Vagina (tissue), 2 donors: ENCODE results near the gene PPFIA4. TPM values are rescaled to one million over a fixed set of nuclear protein-coding genes. Genes with fewer than 3 reads are reported as not detected.
"Not testable (repeated sequence)": the region's sequence is repeated elsewhere in the genome, so short reads cannot be mapped to it uniquely, and the experiment has no call there.

ENCODE experiments used
- DNase-seq, 2 donors: peaks; one replicate each; pipeline ENCODE4 v3.0.0-alpha.2; 2017; ENCODE audit errors: extremely low spot score in 2 of 2
- H3K27ac ChIP-seq: fragments of 200-600 bp; sonication (generic); one replicate; pipeline ENCODE4 v1.5.1; 2019
- H3K27me3 ChIP-seq: fragments of 200-600 bp; sonication (generic); one replicate; pipeline ENCODE4 v1.5.1; 2019
- H3K36me3 ChIP-seq, 2 donors: fragments of 200-600 bp; sonication (generic); one replicate each; pipeline ENCODE4 v1.5.1; 2017 to 2019
- H3K4me1 ChIP-seq: fragments of 200-600 bp; sonication (generic); one replicate; pipeline ENCODE4 v1.5.1; 2019
- H3K4me3 ChIP-seq, 2 donors: fragments of 200-600 bp; sonication (generic); 1 replicate in 1 of 2; 2 replicates in 1 of 2; pipeline ENCODE4 v1.5.1; 2016 to 2019
- H3K9me3 ChIP-seq: fragments of 200-600 bp; sonication (generic); one replicate; pipeline ENCODE4 v1.5.1; 2019
- POLR2A ChIP-seq, 2 donors: fragments of 450-650 bp; IDR thresholded peaks; one replicate each; pipeline ENCODE4 v1.6.1; 2017; ENCODE audit warnings: antibody characterized with exemption in 2 of 2, mild to moderate bottlenecking in 2 of 2, moderate library complexity in 2 of 2
- POLR2AphosphoS5 ChIP-seq, 2 donors: sonication (generic); formaldehyde crosslinking; IDR thresholded peaks; one replicate each; pipeline ENCODE4 v1.9.0; 2017; ENCODE audit warnings: antibody characterized with exemption in 2 of 2, mild to moderate bottlenecking in 2 of 2, low read depth in 1 of 2; ENCODE audit not compliant: insufficient read depth in 1 of 2
- intact Hi-C: fragments of 100-400 bp; cut with DNase I; formaldehyde crosslinking; loops from one replicate; pipeline ENCODE4 v1.15.1; 2023
- total RNA-seq: library from RNA; depleted of rRNA; stranded (reverse); fragments of >200 nt; gene quantifications from one replicate; pipeline ENCODE4 v1.2.3, GENCODE V29; 2016
- TF ChIP-seq, protein P1 (sequence below), 3 experiments: fragments of 450-650 bp in 2 of 3; fragments of 200-600 bp in 1 of 3; sonication (generic) in 1 of 3; IDR thresholded peaks; one replicate each; pipeline ENCODE4 v1.5.1; 2017 to 2019; ENCODE audit warnings: antibody characterized with exemption in 3 of 3, mild to moderate bottlenecking in 2 of 3, moderate library complexity in 2 of 3

PPFIA4 gene
- total RNA-seq, 1 donor from 2014 or later = 11.5 TPM

GRCh38 chr1:203006948-203007871 lies 19.1 kb upstream of the PPFIA4 start, which contains the start of gene TMEM183A:
Gene TMEM183A, plus strand, starts transcription at chr1:203007374. Its CDS starts 92 bp downstream, at chr1:203007466.
- TF ChIP-seq, protein P1, sequence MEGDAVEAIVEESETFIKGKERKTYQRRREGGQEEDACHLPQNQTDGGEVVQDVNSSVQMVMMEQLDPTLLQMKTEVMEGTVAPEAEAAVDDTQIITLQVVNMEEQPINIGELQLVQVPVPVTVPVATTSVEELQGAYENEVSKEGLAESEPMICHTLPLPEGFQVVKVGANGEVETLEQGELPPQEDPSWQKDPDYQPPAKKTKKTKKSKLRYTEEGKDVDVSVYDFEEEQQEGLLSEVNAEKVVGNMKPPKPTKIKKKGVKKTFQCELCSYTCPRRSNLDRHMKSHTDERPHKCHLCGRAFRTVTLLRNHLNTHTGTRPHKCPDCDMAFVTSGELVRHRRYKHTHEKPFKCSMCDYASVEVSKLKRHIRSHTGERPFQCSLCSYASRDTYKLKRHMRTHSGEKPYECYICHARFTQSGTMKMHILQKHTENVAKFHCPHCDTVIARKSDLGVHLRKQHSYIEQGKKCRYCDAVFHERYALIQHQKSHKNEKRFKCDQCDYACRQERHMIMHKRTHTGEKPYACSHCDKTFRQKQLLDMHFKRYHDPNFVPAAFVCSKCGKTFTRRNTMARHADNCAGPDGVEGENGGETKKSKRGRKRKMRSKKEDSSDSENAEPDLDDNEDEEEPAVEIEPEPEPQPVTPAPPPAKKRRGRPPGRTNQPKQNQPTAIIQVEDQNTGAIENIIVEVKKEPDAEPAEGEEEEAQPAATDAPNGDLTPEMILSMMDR (IDR thresholded peaks at IDR 0.05) = no peak
- TF ChIP-seq POLR2AphosphoS5 (IDR thresholded peaks at IDR 0.05; ENCODE audit: insufficient read depth in 1 of 2, low read depth in 1 of 2) (peak; percentile 92 to 93), POLR2A (IDR thresholded peaks at IDR 0.05) (peak in 1 of 2 donors; percentile 79)
- Histone ChIP-seq H3K27me3 (no peaks in the 10 kb centered on the region), H3K9me3 (no peaks in the 10 kb centered on the region), H3K4me1 (peaks cover 29% of the 10 kb centered on the region), H3K27ac (peak within 1 kb of the TSS; percentile 87), H3K4me3 (peak within 1 kb of the TSS; percentile 80 to 89), H3K36me3 (peaks cover 0 to 29% of the 10 kb centered on the region in 2 donors)
- peak in 1 of 2 donors; percentile 96 for DNase-seq
- intact Hi-C loops = no loop called here

DNA sequence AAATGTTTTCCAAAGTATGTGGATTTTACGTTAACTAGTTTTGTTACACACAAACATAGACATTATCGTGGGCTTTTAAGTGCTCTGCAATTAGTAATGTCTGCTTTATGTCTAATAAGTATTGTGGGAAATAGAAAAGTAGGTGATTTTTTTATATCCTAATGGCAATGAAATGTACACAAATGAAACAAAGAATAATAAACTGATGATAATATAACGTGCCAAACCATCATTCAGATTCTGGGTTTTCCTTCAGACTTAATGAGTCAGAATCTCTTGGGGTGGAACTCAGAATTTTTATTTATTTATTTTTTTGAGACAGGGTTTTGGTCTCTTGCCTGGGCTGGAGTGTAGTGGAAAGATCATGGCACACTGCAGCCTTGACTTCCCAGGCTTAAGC lies 17.1 kb upstream of the PPFIA4 start:
- no peaks in the 10 kb centered on the region for H3K9me3 ChIP-seq
- H3K27me3 ChIP-seq = no peaks in the 10 kb centered on the region
- no peak overlapping the region for H3K27ac ChIP-seq
- peaks cover 29% of the 10 kb centered on the region for H3K4me1 ChIP-seq
- no peak for TF ChIP-seq POLR2A (IDR thresholded peaks at IDR 0.05)
- DNase-seq = no peak
- H3K4me3 ChIP-seq = no peak overlapping the region
- intact Hi-C loops = no loop called here
- H3K36me3 ChIP-seq = peaks cover 0 to 49% of the 10 kb centered on the region in 2 donors

DNA sequence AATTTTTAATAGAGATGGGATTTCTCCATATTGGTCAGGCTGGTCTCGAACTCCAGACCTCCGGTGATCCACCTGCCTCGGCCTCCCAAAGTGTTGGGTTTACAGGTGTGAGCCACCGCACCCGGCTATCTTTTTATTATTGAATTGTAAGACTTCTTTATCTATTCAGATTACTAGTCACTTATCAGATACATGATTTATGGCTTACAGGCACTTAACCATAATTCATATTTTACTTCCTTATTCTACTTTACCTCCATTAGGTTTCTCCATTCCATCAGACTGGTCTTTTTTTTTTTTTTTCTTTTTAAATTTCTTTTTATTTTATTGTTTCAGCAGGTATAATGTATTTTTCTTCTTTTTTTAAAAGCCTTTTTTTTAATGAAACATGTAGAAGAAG lies 14.7 kb upstream of the PPFIA4 start:
- DNase-seq = no peak
- H3K36me3 ChIP-seq = peaks cover 0 to 71% of the 10 kb centered on the region in 2 donors
- H3K27ac ChIP-seq = no peak overlapping the region
- TF ChIP-seq, protein P1 (IDR thresholded peaks at IDR 0.05) = no peak
- TF ChIP-seq POLR2A (IDR thresholded peaks at IDR 0.05) (no peak), POLR2AphosphoS5 (IDR thresholded peaks at IDR 0.05; ENCODE audit: insufficient read depth in 1 of 2, low read depth in 1 of 2) (no peak)
- H3K9me3 ChIP-seq = no peaks in the 10 kb centered on the region
- no peaks in the 10 kb centered on the region for H3K27me3 ChIP-seq
- no peak overlapping the region for H3K4me3 ChIP-seq
- H3K4me1 ChIP-seq = peaks cover 24% of the 10 kb centered on the region
- intact Hi-C loops = no loop called here

GRCh38 chr1:203017061-203017460 lies 9.2 kb upstream of the PPFIA4 start:
- H3K4me1 ChIP-seq = no peaks in the 10 kb centered on the region
- TF ChIP-seq POLR2AphosphoS5 (IDR thresholded peaks at IDR 0.05; ENCODE audit: insufficient read depth in 1 of 2, low read depth in 1 of 2) (no peak), POLR2A (IDR thresholded peaks at IDR 0.05) (no peak)
- TF ChIP-seq, protein P1 (IDR thresholded peaks at IDR 0.05) = no peak
- H3K27ac ChIP-seq = no peak overlapping the region
- intact Hi-C loops = no loop called here
- H3K36me3 ChIP-seq = peaks cover 0 to 92% of the 10 kb centered on the region in 2 donors
- H3K27me3 ChIP-seq = no peaks in the 10 kb centered on the region
- no peaks in the 10 kb centered on the region for H3K9me3 ChIP-seq
- H3K4me3 ChIP-seq = no peak overlapping the region
- no peak for DNase-seq

GRCh38 chr1:203017692-203018091 lies 8.6 kb upstream of the PPFIA4 start:
- no peak overlapping the region for H3K27ac ChIP-seq
- no peaks in the 10 kb centered on the region for H3K4me1 ChIP-seq
- H3K4me3 ChIP-seq = no peak overlapping the region
- no peaks in the 10 kb centered on the region for H3K9me3 ChIP-seq
- H3K36me3 ChIP-seq = peaks cover 0 to 90% of the 10 kb centered on the region in 2 donors
- TF ChIP-seq, protein P1 (IDR thresholded peaks at IDR 0.05) = no peak
- TF ChIP-seq POLR2AphosphoS5 (IDR thresholded peaks at IDR 0.05; ENCODE audit: insufficient read depth in 1 of 2, low read depth in 1 of 2) (no peak), POLR2A (IDR thresholded peaks at IDR 0.05) (no peak)
- DNase-seq = no peak
- H3K27me3 ChIP-seq = no peaks in the 10 kb centered on the region
- intact Hi-C loops = no loop called here

DNA sequence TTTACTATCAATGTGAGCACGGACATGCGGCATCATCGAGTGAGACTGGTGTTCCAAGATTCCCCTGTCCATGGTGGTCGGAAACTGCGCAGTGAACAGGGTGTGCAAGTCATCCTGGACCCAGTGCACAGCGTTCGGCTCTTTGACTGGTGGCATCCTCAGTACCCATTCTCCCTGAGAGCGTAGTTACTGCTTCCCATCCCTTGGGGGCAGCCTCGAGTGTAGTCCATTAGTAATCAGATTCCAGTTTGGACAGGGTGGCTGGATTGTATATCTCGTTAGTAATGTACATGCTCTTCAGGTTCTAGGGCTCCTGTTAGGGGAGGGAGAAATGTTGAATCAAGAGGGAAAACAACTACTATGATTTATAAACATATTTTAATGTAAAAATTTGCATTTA lies 3.4 kb upstream of the PPFIA4 start:
- H3K9me3 ChIP-seq, intact Hi-C loops, DNase-seq, H3K27me3 ChIP-seq, H3K4me1 ChIP-seq, H3K27ac ChIP-seq, H3K4me3 ChIP-seq: not testable (repeated sequence)
- peaks cover 0 to 50% of the 10 kb centered on the region in 2 donors for H3K36me3 ChIP-seq
